Ramos (cell line): ENCODE results near the gene RTN3.

Experiments
- in situ Hi-C: fragments of 300-500 bp; cut with MboI; formaldehyde crosslinking; loops from one replicate; pipeline ENCODE4 v1.14.3; 2022; ENCODE audit warnings: low sequenced_read_pairs; ENCODE audit not compliant: unreplicated experiment

The RTN3 gene

GRCh38 chr11:63681321-63682065, at the start of gene RTN3:
Gene RTN3, plus strand, starts transcription at chr11:63681500. Its CDS starts 137 bp downstream, at chr11:63681637.
- in situ Hi-C loops: no loop called here

GRCh38 chr11:63635762-63636465, 45.4 kb upstream of the RTN3 start:
- in situ Hi-C loops: loop anchor here (10.0 kb wide), 1 partner anchor 161 kb away; no protein-coding TSS in a partner anchor

- in situ Hi-C loops: loop anchor here (10.0 kb wide), 1 partner anchor 164 kb away; no protein-coding TSS in a partner anchor
Observed at GRCh38 chr11:63638436-63638835, 42.9 kb upstream of the RTN3 start.

GRCh38 chr11:63639199-63639832, 42.0 kb upstream of the RTN3 start:
- in situ Hi-C loops: loop anchor here (10.0 kb wide), 1 partner anchor 165 kb away; no protein-coding TSS in a partner anchor

- in situ Hi-C loops: no loop called here
Observed at GRCh38 chr11:63641727-63642126, 39.6 kb upstream of the RTN3 start.

- in situ Hi-C loops: no loop called here
Observed at GRCh38 chr11:63643205-63643604, 38.1 kb upstream of the RTN3 start.

- in situ Hi-C loops: no loop called here
Observed at GRCh38 chr11:63652671-63653070, 28.6 kb upstream of the RTN3 start.

GRCh38 chr11:63660972-63661371, 20.3 kb upstream of the RTN3 start:
- in situ Hi-C loops: no loop called here

- in situ Hi-C loops: no loop called here
Observed at GRCh38 chr11:63663809-63664208, 17.5 kb upstream of the RTN3 start.

GRCh38 chr11:63666874-63667273, 14.4 kb upstream of the RTN3 start:
- in situ Hi-C loops: no loop called here

GRCh38 chr11:63667995-63668795, 13.1 kb upstream of the RTN3 start:
- in situ Hi-C loops: no loop called here

GRCh38 chr11:63670096-63670432, 11.2 kb upstream of the RTN3 start:
- in situ Hi-C loops: no loop called here

- in situ Hi-C loops: no loop called here
Observed at GRCh38 chr11:63670433-63671321, 10.6 kb upstream of the RTN3 start.

- in situ Hi-C loops: no loop called here
Observed at GRCh38 chr11:63671322-63672155, 9.8 kb upstream of the RTN3 start, which contains the start of gene ATL3. Gene ATL3, minus strand, starts transcription at chr11:63671376. Its CDS starts 41 bp downstream, at chr11:63671335.

GRCh38 chr11:63672156-63672463, 9.2 kb upstream of the RTN3 start:
- in situ Hi-C loops: no loop called here

- in situ Hi-C loops: no loop called here
Observed at GRCh38 chr11:63672936-63673539, 8.3 kb upstream of the RTN3 start.

GRCh38 chr11:63673579-63673978, 7.7 kb upstream of the RTN3 start:
- in situ Hi-C loops: no loop called here

GRCh38 chr11:63680834-63681320, 423 bp upstream of the RTN3 start:
- in situ Hi-C loops: no loop called here
